GM21367 (cell line): ENCODE results near the gene RPL27A.
A peak's percentile ranks its signal among the peaks of the same experiment; 100 is the strongest.
"Not testable (repeated sequence)": the region's sequence is repeated elsewhere in the genome, so short reads cannot be mapped to it uniquely, and the experiment has no call there.

ENCODE experiments used
- ATAC-seq: cut with Tn5 transposase; IDR thresholded peaks from one replicate; pipeline ENCODE4 v1.9.1; 2021; ENCODE audit not compliant: unreplicated experiment

The RPL27A gene

GRCh38 chr11:8682303-8683114 is at the start of gene RPL27A, which contains the start of gene TRIM66:
Gene RPL27A, plus strand, starts transcription at chr11:8682792. Its CDS starts 22 bp downstream, at chr11:8682814.
Gene TRIM66, minus strand, starts transcription at chr11:8682665. Its CDS starts 10,391 bp downstream, at chr11:8672274.
- peak; percentile 92 for ATAC-seq

GRCh38 chr11:8634498-8634897 is 48.1 kb upstream of the RPL27A start:
- ATAC-seq, result no peak

- no peak for ATAC-seq
Observed at GRCh38 chr11:8636127-8636526, 46.5 kb upstream of the RPL27A start.

GRCh38 chr11:8638300-8638699 is 44.3 kb upstream of the RPL27A start:
- no peak for ATAC-seq

- no peak for ATAC-seq
Observed at GRCh38 chr11:8639655-8640054, 42.9 kb upstream of the RPL27A start.

GRCh38 chr11:8640267-8640906 is 42.2 kb upstream of the RPL27A start:
- ATAC-seq, result no peak

GRCh38 chr11:8641332-8641731 is 41.3 kb upstream of the RPL27A start:
- ATAC-seq, result no peak

GRCh38 chr11:8642196-8642841 is 40.3 kb upstream of the RPL27A start:
- no peak for ATAC-seq

GRCh38 chr11:8646873-8647272 is 35.7 kb upstream of the RPL27A start:
- ATAC-seq, result no peak

GRCh38 chr11:8649361-8649760 is 33.2 kb upstream of the RPL27A start:
- no peak for ATAC-seq

GRCh38 chr11:8650401-8650990 is 32.1 kb upstream of the RPL27A start:
- ATAC-seq, result no peak

GRCh38 chr11:8652140-8652539 is 30.5 kb upstream of the RPL27A start:
- no peak for ATAC-seq

- no peak for ATAC-seq
Observed at GRCh38 chr11:8654503-8654902, 28.1 kb upstream of the RPL27A start.

- no peak for ATAC-seq
Observed at GRCh38 chr11:8656291-8656690, 26.3 kb upstream of the RPL27A start.

GRCh38 chr11:8658321-8659057 is 24.1 kb upstream of the RPL27A start:
- ATAC-seq, result no peak

- ATAC-seq, result no peak
Observed at GRCh38 chr11:8661001-8661795, 21.4 kb upstream of the RPL27A start.

GRCh38 chr11:8665222-8665621 is 17.4 kb upstream of the RPL27A start:
- no peak for ATAC-seq

GRCh38 chr11:8670081-8670480 is 12.5 kb upstream of the RPL27A start:
- ATAC-seq, result not testable (repeated sequence)

- ATAC-seq, result no peak
Observed at GRCh38 chr11:8671193-8671612, 11.4 kb upstream of the RPL27A start.

GRCh38 chr11:8671651-8672062 is 10.9 kb upstream of the RPL27A start:
- no peak for ATAC-seq
